Measurements from ENCODE around the gene NPAS3.

DNA sequence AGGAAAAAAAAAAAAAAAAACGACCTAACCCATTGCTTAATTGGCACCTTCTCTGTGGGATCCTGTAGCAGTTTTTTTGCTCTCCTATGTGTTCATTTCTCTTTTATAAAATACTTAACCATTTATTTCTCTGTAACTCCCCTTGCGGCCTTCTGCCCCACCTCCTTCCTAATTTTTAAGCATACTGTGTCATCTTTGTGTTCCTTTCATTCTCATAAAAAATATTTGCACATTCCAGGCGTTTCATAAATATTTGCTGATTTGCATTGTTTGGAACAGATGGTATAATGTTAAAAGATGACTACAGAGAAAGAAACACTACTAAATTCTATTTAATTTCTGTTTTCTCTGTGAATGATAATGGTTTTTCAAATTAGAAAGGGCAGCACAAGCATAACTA lies 77.9 kb downstream of the NPAS3 start:
- TF ChIP-seq CTCF (IDR thresholded peaks at IDR 0.05) (no peak), POLR2A (IDR thresholded peaks at IDR 0.05) (no peak)
